HG02852 (cell line): Measurements from ENCODE around the gene NFIX.

Experiments
- ATAC-seq: cut with Tn5 transposase; IDR thresholded peaks from one replicate; pipeline ENCODE4 v1.9.1; 2021; ENCODE audit warnings: mild to moderate bottlenecking, moderate library complexity; ENCODE audit not compliant: unreplicated experiment

NFIX gene

DNA sequence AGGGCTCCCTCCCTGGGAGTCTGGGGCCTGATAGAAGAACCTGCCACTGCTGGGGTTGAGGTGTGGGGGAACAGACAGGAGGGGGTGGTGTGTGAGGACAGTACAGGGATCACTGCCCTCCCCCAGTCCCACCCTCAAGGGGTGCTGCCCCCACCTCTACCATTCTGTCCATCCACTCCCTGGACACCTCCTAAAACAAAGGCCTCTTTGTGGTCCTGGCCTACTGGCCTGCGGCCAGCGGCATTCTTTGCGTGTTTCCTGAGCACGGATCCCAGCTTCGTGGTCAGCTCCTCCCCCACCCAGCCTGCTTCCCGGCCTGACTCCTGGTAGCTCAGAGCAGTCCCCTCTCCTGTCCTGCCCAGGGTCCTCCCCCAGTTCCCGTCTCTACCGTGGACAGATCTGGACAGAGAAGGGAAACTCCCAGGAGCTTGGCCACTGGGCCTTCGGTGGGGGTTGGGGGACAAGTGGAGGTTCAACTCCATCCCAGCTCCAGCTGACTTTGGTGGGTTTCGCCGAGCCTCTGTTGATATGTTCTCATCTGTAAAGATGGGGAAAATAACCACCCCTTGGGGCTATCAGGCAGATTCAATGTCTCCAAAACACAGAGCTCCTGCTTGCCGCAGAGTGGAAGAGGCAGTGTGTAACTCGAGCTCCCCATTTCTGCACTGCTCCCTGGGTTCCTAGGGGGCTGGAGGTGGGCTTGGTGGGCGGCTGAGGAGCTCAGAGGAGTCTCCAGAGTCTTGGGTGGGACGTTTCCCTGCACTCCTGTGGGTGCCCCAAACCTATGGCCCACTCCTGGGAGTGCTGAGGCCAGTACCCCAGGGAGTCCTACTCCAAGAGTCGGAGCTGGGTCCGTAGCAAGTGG, 58.7 kb downstream of the NFIX start:
- no peak for ATAC-seq

- ATAC-seq: no peak
These were observed 59.4 kb downstream of the NFIX start for GRCh38 chr19:13054626-13055212.

GRCh38 chr19:13055213-13056051, 60.2 kb downstream of the NFIX start:
- no peak for ATAC-seq

GRCh38 chr19:13056052-13056660, 60.9 kb downstream of the NFIX start:
- no peak for ATAC-seq

- ATAC-seq: no peak
These were observed 61.9 kb downstream of the NFIX start for GRCh38 chr19:13057147-13057572.

- ATAC-seq: no peak
These were observed 62.5 kb downstream of the NFIX start for GRCh38 chr19:13057744-13058143.

- no peak for ATAC-seq
These were observed 63.8 kb downstream of the NFIX start for GRCh38 chr19:13058951-13059660.

- no peak for ATAC-seq
These were observed 65.1 kb downstream of the NFIX start for GRCh38 chr19:13060233-13060963.

GRCh38 chr19:13060964-13061927, 66.0 kb downstream of the NFIX start:
- no peak for ATAC-seq

DNA sequence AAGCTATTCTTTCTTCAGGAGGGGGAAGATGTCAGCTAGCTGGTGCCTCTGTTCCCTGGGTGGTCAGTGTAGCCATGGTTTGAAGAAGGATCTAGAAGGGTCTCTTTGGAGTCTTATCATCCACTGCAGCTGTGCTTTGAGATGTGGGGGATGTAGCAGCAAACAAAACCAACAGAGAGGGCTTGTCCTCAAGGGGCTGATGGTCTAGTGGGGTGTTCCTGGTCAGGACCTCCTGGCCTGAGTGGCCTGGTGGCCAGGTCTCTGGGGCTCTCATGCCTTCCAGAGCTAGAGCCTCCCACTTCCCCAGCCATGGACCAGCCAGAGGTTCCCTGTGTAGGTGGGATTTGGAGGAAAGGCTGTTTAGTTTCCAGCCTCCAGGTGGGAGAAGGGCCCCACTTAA, 67.0 kb downstream of the NFIX start:
- no peak for ATAC-seq

DNA sequence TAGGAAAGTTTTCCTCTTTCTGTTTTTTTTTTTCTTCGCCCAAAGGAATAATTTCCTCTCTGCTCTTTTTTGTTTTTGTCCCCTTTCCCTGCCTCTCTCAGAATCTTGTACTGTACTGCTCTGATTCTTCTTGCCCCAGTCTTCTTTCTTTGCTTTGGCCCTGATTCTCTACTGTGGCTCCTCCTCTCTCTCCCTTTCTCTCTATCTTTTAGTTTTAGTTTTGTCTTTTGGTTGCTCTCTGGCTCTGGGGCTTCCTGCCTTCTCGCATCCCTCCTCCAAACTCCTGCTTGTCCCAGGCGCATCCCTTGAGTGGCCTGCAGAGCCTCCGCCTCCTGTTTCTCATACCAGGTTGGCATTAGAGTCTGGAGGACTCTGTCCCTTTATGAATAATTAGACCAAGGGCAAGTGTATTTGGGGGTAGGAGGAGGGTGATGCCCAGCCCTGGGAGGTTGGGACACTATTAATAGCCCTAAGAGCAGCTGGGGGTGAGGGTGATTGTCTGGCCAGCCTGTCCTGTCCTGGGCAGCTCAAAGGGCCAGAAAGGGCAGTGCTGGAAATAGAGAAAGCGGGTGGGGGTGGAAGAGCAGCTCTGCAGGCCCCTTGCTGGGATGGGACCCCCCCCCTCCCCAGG, 68.3 kb downstream of the NFIX start:
- ATAC-seq: no peak

DNA sequence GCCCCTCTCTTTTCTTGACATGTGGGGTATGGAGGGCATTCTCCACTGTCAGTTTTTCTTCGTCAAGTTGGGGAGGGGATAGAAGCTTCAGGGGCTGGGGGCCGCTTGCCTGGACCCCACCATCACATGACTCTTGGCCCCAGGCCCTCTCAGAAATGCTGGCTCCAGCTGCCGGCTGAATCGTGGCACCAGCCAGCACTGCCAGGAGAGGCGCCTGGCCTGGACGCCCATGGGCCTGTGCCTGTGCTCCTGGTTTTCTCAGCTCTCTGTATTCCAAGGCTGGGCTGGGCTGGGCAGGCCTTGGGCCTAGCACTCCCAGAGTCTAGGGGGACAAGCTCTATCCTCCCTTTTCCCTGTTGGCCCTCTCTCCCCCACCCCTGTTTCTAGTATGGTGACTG, 68.8 kb downstream of the NFIX start:
- no peak for ATAC-seq

GRCh38 chr19:13066226-13066625, 71.0 kb downstream of the NFIX start:
- ATAC-seq: no peak

DNA sequence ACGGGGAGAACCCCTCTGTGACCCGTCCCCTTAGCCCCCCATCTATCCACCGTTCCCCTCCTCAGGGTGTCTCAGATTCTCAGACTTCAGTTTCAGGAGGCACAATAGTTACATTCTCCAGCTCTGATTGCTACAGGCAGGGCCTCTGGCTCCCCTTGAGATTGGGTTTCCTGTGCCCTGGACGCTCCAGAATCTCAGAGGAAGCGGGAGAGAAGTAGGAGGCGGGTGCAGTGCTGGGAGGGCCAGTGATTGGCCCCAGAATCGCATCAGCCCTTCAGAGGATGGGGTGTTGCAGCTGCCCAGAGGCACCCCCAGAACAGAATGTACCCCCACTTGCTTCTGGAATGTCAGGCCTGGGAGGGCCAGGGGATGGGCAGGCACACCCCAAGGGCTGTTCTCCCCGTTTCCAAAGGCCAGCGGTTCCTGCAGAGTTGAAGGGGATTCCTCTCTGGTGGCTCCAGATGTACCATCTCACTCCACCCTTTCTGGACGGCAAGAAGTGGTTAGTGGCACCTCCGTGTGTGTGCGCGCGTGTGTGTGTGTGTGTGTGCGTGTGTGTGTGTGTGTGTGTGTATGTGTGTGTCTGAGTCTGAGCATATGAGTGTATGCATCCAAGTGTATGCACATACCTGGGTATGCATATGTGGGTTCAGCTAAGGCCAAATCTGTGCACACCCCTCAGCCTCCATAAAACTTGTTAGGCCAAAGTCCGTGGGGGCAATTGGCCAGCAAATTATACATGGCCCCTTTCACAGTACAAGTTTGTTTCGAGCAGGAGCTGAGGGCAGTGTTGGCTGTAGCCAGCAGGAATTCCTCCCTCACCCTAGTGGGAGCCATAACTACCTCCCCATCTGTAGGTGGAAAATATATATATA, 71.9 kb downstream of the NFIX start:
- ATAC-seq: no peak

DNA sequence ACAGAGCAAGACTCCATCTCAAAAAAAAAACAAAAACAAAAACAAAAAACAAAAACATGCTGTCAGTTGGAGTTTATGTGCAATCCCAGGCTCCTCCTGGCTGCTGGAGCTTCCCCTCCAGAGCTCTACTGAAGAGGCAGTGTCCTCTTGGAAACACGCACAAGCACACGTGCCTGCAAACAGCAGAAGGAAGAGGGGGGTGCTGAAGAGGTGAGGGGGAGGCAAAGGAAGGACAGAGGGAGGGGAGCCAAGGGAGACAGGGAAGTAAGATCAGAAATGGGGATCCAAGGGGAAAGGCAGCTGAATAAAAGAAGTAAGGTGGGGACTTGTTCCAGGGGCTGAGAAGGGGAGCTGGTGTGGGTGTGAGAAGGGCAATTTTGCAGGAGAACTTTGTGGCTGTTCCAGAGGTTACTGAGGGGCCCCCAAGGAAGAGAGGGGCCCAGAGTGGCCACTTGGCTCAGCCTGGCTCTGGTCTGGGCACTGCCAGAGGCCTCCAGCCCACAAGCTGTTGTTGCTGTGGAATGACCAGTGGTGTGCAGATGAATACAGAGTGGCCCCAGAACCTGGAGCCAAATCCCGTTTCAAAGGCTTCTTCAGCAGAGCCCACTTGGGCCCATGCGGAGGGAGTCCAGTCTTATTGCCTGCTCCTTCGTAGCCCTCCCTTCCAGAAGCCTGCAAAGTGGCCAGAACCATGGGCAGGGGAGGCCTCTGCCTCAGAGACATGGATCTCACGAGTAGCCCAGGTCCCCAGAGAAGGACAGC, 73.0 kb downstream of the NFIX start:
- ATAC-seq: no peak
